HG02759 (cell line): ENCODE measurements around the gene CST5.
"Not testable (repeated sequence)": the region's sequence is repeated elsewhere in the genome, so short reads cannot be mapped to it uniquely, and the experiment has no call there.

Source experiments
- ATAC-seq: cut with Tn5 transposase; IDR thresholded peaks from one replicate; pipeline ENCODE4 v1.9.1; 2021; ENCODE audit warnings: mild to moderate bottlenecking, moderate library complexity; ENCODE audit not compliant: unreplicated experiment

Gene CST5

DNA sequence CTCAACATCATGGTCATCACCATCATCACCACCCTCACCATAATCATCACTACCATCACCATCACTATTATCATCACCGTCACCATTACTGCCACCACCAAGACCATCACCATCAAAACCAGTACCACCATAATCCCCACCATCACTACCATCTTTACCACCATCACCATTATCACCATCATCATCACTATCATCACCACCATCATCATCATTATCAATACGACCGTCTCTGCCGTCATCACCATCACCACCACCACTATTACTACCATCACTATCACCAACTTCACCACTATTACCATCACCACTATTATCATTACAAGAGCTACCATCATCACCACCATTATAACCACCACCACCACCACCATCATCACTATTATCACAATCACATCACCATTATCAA lies 11.3 kb upstream of the CST5 start:
- not testable (repeated sequence) for ATAC-seq

DNA sequence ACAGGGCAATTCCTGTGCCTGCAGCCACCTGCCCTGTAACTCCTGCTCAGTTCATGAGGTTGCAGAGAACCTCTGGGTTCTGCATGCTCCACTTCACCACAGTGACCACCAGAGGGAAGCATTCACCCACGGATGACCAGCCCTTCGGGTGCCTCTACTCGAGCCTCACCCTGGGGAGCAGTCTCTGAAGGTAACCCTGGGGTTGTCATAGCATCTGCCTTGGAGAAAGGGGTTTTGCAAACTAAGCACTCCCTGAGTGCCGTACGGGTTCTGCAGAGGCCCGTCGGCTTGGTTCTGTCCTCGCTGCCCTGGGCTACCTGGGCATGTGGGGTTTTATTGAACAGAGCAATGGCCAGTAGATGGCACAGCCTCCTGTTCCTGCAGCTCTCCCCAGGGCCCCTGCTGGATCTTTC lies 10.2 kb upstream of the CST5 start:
- peak; percentile 82 for ATAC-seq

DNA sequence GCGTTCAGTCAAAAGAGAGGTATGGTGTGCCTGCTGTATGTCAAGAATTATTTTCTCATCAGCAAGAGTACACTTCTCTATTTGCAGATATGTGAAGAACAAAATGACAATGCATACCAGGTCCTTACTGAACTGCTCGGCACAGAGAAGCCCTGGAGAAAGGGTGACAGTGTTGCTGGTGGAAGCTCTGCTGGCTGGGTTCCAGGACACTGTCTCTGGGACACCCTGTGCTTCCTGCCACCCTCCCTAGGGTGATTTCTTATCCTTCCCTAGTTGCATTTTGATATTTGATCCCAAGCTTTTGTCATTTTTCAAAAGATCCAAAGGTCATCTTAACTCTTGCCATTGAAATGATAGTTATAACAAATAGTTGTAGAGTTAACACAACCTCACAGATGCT lies 8.3 kb upstream of the CST5 start:
- no peak for ATAC-seq

DNA sequence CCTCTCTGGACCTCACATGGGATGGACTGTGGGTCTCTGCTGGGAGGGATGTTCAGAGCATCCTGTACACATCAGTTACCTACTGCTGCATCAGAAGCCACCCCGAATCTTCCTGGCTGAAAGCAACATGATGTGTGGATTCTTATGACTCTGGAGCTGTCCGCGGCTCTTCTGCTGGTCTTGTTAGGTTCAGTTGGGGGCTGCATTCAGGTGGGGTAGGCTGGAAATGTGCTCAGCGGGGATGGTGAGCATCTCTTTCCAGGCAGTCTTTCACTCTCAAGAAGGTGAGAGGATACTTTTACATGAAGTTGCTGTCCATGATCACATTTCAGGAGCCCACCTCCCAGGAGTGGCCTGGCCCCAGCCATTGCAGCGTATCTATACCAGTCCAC lies 5.2 kb upstream of the CST5 start:
- no peak for ATAC-seq

DNA sequence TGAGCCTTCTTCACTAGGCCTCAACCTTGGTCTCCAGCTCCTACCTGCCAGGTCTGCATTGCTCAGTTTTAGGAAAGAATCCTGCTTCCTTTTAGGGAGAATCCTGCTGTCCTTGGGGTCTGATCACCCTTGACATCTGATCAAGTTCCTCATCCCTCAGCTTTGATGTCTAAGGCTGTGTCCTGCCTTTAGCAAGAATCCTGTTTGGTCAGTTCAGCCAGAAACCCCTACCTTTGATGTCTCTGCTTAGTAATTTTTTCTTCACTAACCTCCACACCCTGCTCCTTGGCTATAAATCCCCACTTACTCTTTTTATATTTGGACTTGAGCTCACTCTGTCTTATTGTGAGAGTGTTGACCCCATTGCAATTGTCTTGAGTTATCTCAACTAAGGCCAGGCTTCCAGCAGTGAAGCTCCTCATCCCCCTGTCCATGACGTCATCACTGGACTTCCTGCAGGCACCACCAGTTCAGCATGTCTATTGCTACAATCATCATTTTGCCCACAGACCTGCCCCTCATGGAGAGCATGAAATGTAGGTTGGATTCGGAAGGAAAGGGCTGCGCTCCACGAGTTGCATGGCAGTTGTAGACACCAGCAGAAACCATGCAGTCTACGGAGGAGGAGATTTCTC lies 4.7 kb upstream of the CST5 start:
- no peak for ATAC-seq

DNA sequence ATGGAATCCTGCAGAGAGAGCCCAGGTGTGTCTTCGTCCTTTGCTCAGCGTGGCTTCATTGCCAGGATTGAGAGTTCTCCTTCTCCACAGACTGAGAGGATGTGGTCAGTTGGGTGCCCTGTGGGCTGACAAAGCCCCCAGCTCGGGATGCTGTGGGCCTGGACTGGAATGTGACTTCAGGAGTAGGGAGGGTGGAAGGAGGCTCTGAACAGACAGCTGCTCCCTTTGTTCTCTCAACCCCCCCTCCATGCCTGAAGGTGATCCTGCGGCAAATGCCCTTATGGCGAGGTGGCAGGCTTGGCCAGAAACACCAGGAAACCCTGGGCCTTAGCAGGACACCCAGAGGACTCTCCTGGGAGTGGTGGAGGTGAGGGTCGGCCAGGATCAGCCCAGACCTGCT lies 1.8 kb upstream of the CST5 start:
- ATAC-seq: no peak

DNA sequence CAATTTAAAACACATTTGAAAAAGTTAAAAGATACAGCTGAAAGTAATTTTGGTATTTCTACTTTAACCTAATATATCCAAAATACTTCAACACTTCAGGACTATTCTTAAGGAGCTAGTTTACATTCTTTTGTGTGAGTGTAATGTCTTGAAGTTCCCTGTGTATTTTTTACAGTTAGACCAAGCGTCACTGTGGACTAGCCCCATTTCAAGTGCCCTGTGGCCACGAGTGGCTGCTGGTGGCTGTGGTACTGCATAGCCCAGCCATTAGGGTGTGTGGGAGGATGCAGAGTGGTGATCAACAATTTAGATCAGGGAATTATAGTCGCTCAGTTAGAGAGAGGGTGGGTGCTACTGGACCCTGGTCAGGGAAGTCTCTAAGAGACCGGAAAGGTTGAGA lies 869 bp upstream of the CST5 start:
- no peak for ATAC-seq

DNA sequence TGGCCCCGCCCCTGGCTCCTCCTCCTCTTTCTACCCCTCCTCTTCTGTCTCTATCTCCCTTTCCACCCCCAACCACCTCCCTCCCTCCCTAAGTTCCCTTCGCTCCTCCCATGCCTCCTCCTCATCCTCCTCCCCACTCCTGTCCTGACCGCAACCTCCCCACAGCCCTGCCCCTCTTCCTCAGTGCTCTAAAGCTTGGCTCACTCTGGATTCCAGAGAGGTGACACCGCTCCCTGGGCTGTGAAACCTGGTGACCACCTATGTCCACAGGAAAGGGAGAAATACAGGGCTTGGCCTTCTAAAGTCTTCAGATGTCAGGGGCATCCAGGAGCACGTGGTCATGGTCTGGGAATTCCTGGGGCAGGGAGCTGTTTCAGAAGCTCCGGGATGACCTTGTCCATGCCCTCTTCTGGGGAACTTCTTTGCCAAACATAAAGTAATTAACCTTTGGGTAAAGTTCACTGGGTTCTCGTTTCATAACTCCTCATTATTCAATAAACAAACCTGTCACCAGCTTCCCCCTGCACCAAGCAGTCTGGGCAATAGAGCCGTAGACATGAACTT lies 345 bp upstream of the CST5 start:
- ATAC-seq: no peak

DNA sequence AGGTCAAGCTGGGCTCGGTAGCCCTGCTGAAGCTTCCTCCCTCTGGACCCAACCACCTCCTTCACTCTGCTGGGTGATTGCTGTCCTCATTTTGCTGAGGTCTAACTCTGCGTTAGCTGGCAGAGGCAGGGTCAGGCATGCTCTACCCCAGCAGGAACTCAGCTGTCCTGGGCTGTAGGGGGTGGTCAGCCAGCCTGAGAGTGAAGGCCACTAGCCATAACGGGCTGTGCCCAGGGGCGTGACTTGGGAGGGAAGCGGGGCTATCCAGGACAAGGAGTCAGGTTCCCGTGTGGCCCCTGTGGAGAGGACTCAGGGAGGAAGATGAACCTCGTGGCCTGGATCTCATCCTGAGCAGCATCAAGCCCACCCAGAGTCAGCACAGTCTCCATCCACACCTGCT lies 761 bp downstream of the CST5 start:
- no peak for ATAC-seq

DNA sequence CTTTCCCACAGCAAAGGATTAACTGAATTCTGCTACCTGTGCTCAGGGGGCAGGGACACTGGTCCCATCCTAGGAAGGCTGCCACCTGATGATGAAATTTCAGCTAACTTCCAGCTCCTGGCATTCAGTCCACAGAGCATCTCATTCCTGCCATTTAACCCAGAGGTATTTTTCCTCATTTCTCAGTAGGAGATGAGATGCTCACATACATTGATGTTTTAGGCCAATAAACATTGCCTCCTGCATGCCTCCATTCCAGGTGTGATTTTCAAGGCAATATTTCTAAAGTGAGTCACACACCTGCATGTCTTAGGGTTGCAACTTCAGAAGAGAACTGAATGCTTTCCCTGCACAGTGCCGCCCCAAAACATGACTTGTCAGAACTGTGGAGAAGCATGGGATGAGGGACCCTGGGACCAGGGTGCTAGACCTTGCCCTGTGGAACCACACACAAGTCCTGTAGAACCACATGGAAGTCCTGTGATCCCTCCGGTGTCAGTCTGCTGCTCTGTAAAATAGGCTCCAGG lies 1.5 kb downstream of the CST5 start:
- ATAC-seq: not testable (repeated sequence)

DNA sequence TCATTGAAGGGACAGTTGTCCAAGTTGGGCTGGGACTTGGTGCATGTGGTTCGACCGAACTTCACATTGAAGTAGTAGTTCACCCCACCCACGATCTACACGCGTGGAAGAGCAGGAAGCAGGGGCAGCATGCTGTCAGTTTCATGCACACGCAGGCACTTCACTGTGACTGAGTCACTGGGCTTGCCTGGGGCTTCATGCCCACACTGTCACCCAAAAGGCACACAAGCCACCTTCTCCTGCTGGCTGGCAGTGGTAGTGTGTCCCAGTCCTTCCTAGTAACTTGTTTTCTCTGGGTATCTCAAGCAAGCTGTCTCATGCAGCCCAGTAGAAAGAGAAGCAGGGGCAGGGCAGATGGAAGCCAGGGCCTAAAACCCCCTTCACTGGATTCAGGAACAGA lies 2.0 kb downstream of the CST5 start:
- no peak for ATAC-seq

DNA sequence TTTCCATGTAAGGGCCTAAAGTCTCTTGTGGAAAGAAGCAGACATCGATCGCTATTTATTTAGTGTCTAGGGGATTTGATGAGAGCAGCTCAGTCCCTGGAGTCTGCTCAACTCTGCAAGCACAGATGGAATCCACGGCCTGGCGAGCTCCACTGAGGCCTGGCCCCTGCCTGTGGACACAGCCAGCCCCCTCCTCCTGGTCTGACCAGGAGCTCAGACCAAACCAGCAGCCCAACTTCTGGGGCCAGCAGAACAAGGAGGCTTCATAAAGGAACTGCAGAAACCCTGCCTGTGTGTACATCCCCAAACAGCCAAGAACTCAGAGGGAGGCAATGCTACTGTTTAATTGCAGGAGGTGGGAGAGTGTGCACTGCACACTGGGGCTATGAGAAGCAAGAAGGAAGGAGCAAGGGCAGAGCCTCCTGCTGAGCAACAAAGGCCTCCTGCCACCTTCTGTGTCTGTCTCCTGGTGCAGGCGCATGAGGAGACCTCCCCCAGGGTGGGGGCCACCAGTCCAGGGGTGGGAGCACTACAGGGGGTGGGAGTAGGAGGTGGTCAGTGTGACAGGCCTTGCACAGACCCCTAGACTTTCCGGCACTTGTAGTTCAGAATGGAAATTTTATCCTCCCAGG lies 3.8 kb downstream of the CST5 start:
- ATAC-seq: no peak

DNA sequence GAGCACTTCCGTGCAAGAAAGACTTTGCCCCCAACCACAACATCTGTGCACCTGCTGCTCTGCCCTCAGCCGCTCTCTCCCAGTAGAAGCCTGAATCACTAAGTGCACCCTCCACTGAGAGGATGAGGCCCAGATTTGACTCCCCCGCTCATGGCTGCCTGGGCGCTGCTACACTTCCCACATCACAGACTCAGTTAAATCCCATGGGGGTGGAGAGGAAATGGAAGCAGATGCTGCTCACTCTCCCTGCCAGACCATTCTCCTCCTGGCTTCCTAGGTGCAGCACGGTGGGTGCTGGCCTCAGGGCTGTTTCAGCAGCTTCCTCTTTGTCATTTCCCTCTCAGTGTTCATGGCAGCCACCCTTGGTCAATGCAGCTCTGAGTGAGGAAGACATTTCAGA lies 4.8 kb downstream of the CST5 start:
- no peak for ATAC-seq

DNA sequence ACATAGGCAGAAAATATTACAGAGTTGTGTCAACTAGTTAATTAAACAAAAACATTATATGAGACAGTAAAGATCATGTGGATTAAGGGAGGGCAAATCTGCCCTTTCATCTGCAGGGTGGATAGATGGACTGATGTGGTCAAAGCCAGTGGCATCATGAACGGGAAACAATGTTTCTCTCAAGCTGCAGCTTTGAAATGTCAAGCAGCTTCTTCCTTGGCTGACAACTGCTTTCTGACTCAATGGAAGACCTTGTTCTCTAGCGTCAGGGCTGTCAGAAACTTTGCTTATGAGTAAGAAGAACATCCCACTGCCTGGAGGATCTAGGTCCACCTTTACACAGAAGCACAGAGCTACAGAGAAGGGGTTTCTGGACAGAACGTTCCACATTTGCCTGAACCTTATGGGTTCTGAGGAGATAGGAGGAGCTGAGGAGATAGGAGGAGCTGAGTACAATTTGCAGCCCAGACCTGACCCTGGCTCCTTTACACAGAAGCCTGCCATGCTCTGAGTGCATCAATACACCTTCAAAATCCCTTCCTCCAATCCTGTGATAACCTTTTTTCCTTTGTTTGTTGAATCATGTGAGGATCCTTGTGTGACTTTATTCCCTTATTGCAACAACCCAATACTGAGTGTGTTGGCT lies 6.1 kb downstream of the CST5 start:
- ATAC-seq: no peak

DNA sequence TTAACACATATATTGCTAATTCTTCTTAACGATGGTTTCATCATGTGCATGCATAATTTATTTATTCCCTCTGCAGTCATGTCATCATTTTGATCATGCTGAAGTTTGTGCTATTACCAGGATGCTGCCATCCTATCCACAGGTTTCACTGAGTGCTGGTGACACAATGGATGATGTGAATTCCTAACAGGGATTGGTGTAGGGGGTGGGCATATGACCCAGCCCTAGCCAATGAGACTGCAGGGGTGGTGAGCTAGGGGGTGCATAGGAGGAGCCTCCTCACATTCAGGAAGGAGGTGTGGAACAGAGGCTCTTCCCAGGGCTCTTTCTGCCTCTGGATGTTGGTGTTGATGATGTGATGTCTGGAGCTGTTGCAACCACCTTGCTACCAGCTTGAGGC lies 7.5 kb downstream of the CST5 start:
- no peak for ATAC-seq

DNA sequence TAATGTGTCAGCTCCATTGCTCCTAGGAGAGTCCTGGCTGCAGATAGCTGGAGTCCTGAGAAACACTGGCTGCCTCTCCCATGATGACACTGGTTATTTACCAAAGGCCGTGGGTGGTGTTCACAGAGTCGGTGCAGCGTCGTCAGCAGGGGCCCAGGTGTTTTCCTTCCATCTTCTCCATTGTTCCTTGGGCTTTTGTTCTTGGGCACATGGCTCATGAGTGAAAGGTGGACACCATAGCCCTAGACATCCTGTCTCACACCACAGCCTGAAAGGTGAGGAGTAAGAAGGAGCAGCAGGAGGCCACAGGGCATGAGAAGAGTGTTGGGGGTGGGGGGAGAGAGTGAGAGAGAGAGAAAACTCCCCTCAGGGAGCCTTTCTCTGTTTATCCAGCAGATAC lies 9.1 kb downstream of the CST5 start:
- ATAC-seq: no peak

DNA sequence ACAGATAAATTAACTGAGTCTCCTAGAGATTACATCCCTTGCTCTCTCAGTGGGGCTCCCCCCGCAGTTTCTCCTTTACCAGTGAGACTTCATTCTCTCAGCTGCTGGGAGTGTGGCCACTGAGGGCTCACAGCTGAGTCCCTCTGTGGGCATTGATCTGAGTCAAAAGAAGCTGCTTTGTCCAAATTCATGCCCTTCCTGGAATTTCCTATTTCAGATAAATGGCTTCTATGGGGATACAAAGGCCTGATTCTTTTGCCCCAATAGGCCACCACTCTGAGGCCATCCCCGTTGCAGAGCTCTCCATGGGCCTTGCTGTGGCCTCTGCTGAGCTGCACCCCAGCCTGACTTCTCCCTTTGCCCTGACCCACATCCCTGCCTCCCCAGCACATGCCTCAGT lies 10.0 kb downstream of the CST5 start:
- no peak for ATAC-seq

DNA sequence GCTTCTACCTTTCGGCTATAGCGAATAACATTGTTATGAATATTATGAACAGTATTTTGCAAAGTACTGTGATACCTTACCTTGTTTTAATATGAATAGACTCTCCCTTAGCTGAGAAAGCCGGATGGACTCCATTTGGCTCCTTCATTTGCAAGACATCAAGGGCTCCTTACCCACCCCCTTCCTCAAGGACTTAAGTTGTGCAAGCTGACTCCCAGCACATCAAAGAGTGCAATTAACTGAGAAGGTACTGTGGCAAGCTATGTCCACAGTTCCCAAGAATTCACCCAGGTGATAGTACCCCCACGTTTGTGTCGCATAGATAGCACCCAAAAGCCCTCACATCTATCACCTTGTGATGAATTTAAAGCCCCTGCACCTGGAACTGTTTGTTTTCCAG lies 11.2 kb downstream of the CST5 start:
- no peak for ATAC-seq

DNA sequence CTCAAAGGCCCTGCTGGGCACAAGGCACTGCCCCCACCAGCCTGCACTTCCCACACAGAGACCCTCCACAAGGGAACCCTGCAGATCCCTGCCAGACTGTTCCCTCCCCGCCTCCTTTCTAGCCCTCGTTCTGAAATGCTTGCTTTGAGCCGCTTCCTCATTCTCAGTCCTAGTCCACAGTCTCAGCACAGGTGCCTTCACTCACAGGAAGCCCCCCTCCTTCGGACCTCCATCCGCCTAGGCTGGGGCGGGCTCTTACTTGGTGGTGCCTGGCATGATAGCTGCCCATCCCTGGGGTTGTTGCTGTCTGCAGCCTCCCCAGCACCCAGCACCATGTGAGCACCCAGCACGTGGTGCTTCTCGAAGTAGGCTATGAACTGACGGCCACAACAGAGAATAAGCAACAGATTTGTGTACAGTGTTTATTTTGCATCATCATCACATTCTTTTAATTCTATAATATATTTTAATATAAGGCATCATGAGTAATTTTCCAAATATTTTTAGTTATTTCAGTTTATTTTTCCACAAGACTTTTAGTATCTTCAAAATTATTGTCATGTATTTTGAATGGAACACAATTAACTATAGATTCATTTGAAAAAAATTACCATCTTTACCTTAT lies 12.3 kb downstream of the CST5 start:
- no peak for ATAC-seq

DNA sequence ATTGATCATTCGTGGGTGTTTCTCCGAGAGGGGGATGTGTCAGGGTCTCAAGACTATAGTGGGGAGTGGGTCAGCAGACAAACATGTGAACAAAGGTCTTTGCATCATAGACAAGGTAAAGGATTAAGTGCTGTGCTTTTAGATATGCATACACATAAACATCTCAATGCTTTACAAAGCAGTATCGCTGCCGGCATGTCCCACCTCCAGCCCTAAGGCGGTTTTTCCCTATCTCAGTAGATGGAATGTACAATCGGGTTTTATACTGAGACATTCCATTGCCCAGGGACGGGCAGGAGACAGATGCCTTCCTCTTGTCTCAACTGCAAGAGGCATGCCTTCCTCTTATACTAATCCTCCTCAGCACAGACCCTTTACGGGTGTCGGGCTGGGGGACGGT lies 18.8 kb downstream of the CST5 start:
- not testable (repeated sequence) for ATAC-seq

DNA sequence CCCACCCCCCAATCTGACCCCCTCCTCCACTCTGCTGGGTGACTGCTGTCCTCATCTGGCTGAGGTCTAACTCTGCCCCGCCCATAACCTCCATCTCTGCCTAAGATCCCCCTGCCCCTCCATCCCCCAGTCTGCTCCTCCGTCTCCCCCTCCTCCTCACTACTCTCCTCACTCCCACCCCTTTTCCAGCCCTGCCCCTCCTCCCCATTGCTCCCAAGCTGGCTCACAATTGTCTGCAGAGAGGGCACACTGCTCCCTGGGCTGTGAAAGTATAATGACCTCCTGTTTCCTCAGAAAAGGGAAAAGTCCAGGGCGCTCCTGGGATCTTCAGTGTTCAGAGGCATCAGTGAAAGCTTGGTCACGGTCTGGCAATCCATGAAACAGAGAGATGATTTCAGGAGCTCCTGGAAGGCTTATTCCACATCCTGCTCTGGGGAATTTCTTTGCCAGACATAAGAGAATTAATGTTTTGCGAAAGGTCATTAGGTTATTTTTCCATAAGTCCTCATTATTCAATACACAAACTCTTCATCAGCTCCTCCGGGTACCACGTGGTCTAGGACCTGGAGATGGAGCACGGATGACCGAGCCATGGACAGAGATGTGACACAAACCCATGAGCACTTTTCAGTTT lies 21.5 kb downstream of the CST5 start:
- no peak for ATAC-seq
